ENCODE results near the gene DAW1. TPM values are rescaled to one million over a fixed set of nuclear protein-coding genes. Genes with fewer than 3 reads are reported as not detected.

DAW1 gene
- total and polyA plus RNA-seq, 2 donors (not counting 1 experiment from before 2014, with no cell fraction given), result 0.11 TPM; not detected in 1

- Histone ChIP-seq H3K4me2 (ENCODE audit: extremely low read depth, insufficient read depth, low read length) (no peak overlapping the region), H3K36me3 (ENCODE audit: control insufficient read depth, insufficient read depth, low read length) (no peaks in the 10 kb centered on the region), H3K27me3 (ENCODE audit: control insufficient read depth, insufficient read depth, low read length) (no peaks in the 10 kb centered on the region), H4K20me1 (ENCODE audit: control insufficient read depth, extremely low read depth, insufficient read depth, low read length) (no peaks in the 10 kb centered on the region), H3K9ac (ENCODE audit: insufficient read depth, low read length) (no peak overlapping the region), H3K4me1 (ENCODE audit: control insufficient read depth, extremely low read depth, insufficient read depth, low read length) (no peaks in the 10 kb centered on the region), H3K79me2 (ENCODE audit: control insufficient read depth, insufficient read depth, low read length) (no peaks in the 10 kb centered on the region), H3K9me3 (ENCODE audit: control insufficient read depth, insufficient read depth, low read depth, low read length) (no peaks in the 10 kb centered on the region), H2AFZ (ENCODE audit: low read length) (no peak overlapping the region), H3K4me3 (replicated peaks in 1 of 4; ENCODE audit: control extremely low read depth in 1 of 4, insufficient read depth in 1 of 4, low read depth in 3 of 4, low read length in 4 of 4) (no peak overlapping the region), H3K27ac (ENCODE audit: insufficient read depth, low read length) (no peak overlapping the region)
- no peak for DNase-seq (ENCODE audit: low read depth in 2 of 2)
- no peak for TF ChIP-seq CTCF (conservative IDR thresholded peaks at IDR 0.05 in 1 of 2, IDR thresholded peaks at IDR 0.05 in 1 of 2; ENCODE audit: low read depth in 1 of 2, low read length in 2 of 2)
- TF ChIP-seq EZH2 (IDR thresholded peaks at IDR 0.05; ENCODE audit: low read length, missing control alignments), result no peak
Measured at GRCh38 chr2:227960317-227960716, 88.9 kb downstream of the DAW1 start.

GRCh38 chr2:227971619-227972230 is 100.3 kb downstream of the DAW1 start:
- Histone ChIP-seq H3K9me3 (ENCODE audit: control insufficient read depth, insufficient read depth, low read depth, low read length) (no peaks in the 10 kb centered on the region), H3K27me3 (ENCODE audit: control insufficient read depth, insufficient read depth, low read length) (no peaks in the 10 kb centered on the region), H3K36me3 (ENCODE audit: control insufficient read depth, insufficient read depth, low read length) (no peaks in the 10 kb centered on the region), H2AFZ (ENCODE audit: low read length) (no peak overlapping the region), H3K4me3 (replicated peaks in 1 of 4; ENCODE audit: control extremely low read depth in 1 of 4, insufficient read depth in 1 of 4, low read depth in 3 of 4, low read length in 4 of 4) (no peak overlapping the region), H3K27ac (ENCODE audit: insufficient read depth, low read length) (no peak overlapping the region), H3K4me1 (ENCODE audit: control insufficient read depth, extremely low read depth, insufficient read depth, low read length) (no peaks in the 10 kb centered on the region), H4K20me1 (ENCODE audit: control insufficient read depth, extremely low read depth, insufficient read depth, low read length) (no peaks in the 10 kb centered on the region), H3K4me2 (ENCODE audit: extremely low read depth, insufficient read depth, low read length) (no peak overlapping the region), H3K9ac (ENCODE audit: insufficient read depth, low read length) (no peak overlapping the region), H3K79me2 (ENCODE audit: control insufficient read depth, insufficient read depth, low read length) (no peaks in the 10 kb centered on the region)
- DNase-seq (ENCODE audit: low read depth in 2 of 2), result no peak
- no peak for TF ChIP-seq CTCF (conservative IDR thresholded peaks at IDR 0.05 in 1 of 2, IDR thresholded peaks at IDR 0.05 in 1 of 2; ENCODE audit: low read depth in 1 of 2, low read length in 2 of 2)
- TF ChIP-seq EZH2 (IDR thresholded peaks at IDR 0.05; ENCODE audit: low read length, missing control alignments), result no peak

GRCh38 chr2:227973241-227973640 is 101.8 kb downstream of the DAW1 start:
- Histone ChIP-seq H3K4me1 (ENCODE audit: control insufficient read depth, extremely low read depth, insufficient read depth, low read length) (no peaks in the 10 kb centered on the region), H3K9me3 (ENCODE audit: control insufficient read depth, insufficient read depth, low read depth, low read length) (no peaks in the 10 kb centered on the region), H3K27ac (ENCODE audit: insufficient read depth, low read length) (no peak overlapping the region), H3K79me2 (ENCODE audit: control insufficient read depth, insufficient read depth, low read length) (no peaks in the 10 kb centered on the region), H3K27me3 (ENCODE audit: control insufficient read depth, insufficient read depth, low read length) (no peaks in the 10 kb centered on the region), H3K4me3 (replicated peaks in 1 of 4; ENCODE audit: control extremely low read depth in 1 of 4, insufficient read depth in 1 of 4, low read depth in 3 of 4, low read length in 4 of 4) (no peak overlapping the region), H3K9ac (ENCODE audit: insufficient read depth, low read length) (no peak overlapping the region), H4K20me1 (ENCODE audit: control insufficient read depth, extremely low read depth, insufficient read depth, low read length) (no peaks in the 10 kb centered on the region), H3K36me3 (ENCODE audit: control insufficient read depth, insufficient read depth, low read length) (no peaks in the 10 kb centered on the region), H2AFZ (ENCODE audit: low read length) (no peak overlapping the region), H3K4me2 (ENCODE audit: extremely low read depth, insufficient read depth, low read length) (no peak overlapping the region)
- TF ChIP-seq CTCF (conservative IDR thresholded peaks at IDR 0.05 in 1 of 2, IDR thresholded peaks at IDR 0.05 in 1 of 2; ENCODE audit: low read depth in 1 of 2, low read length in 2 of 2), result no peak
- TF ChIP-seq EZH2 (IDR thresholded peaks at IDR 0.05; ENCODE audit: low read length, missing control alignments), result no peak
- DNase-seq (ENCODE audit: low read depth in 2 of 2), result no peak

Other genes starting within 250 kb of the DAW1 start
- gene SCYGR5, start 204.8 kb upstream of the DAW1 start, total RNA-seq, result not detected in 2 replicates
- gene SCYGR5, start 204.8 kb upstream of the DAW1 start, polyA plus RNA-seq, result not detected in 2 replicates
- gene SLC19A3, start 153.6 kb upstream of the DAW1 start, total RNA-seq, result 0.17 and 1.0 TPM in 2 replicates
- 0.11 and 0.16 TPM in 2 replicates for gene SLC19A3, start 153.6 kb upstream of the DAW1 start, polyA plus RNA-seq
- gene SCYGR6, start 146.9 kb upstream of the DAW1 start, total RNA-seq, result not detected in 2 replicates
- gene SCYGR6, start 146.9 kb upstream of the DAW1 start, polyA plus RNA-seq, result not detected in 2 replicates
- gene SCYGR7, start 143.3 kb upstream of the DAW1 start, total RNA-seq, result not detected in 2 replicates
- not detected in 2 replicates for gene SCYGR7, start 143.3 kb upstream of the DAW1 start, polyA plus RNA-seq
- not detected in 2 replicates for gene SCYGR8, start 125.7 kb upstream of the DAW1 start, total RNA-seq
- not detected in 2 replicates for gene SCYGR8, start 125.7 kb upstream of the DAW1 start, polyA plus RNA-seq
- not detected in 2 replicates for gene CCL20, start 57.8 kb upstream of the DAW1 start, total RNA-seq
- gene CCL20, start 57.8 kb upstream of the DAW1 start, polyA plus RNA-seq, result 0.23 TPM in 1 of 2 replicates, not detected in the other